Stimulated activated CD8-positive, alpha-beta memory T cell treated with anti-CD3 and anti-CD28 coated beads, Interleukin-4, amount 100 ng/mL, for 24 hours (primary cell): ENCODE results near the gene MTX3.

Experiments
- DNase-seq: peaks from one replicate; pipeline ENCODE4 v3.0.0-alpha.2; 2020; ENCODE audit warnings: low read depth

The MTX3 gene, protein sequence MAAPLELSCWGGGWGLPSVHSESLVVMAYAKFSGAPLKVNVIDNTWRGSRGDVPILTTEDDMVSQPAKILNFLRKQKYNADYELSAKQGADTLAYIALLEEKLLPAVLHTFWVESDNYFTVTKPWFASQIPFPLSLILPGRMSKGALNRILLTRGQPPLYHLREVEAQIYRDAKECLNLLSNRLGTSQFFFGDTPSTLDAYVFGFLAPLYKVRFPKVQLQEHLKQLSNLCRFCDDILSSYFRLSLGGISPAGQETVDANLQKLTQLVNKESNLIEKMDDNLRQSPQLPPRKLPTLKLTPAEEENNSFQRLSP

DNA sequence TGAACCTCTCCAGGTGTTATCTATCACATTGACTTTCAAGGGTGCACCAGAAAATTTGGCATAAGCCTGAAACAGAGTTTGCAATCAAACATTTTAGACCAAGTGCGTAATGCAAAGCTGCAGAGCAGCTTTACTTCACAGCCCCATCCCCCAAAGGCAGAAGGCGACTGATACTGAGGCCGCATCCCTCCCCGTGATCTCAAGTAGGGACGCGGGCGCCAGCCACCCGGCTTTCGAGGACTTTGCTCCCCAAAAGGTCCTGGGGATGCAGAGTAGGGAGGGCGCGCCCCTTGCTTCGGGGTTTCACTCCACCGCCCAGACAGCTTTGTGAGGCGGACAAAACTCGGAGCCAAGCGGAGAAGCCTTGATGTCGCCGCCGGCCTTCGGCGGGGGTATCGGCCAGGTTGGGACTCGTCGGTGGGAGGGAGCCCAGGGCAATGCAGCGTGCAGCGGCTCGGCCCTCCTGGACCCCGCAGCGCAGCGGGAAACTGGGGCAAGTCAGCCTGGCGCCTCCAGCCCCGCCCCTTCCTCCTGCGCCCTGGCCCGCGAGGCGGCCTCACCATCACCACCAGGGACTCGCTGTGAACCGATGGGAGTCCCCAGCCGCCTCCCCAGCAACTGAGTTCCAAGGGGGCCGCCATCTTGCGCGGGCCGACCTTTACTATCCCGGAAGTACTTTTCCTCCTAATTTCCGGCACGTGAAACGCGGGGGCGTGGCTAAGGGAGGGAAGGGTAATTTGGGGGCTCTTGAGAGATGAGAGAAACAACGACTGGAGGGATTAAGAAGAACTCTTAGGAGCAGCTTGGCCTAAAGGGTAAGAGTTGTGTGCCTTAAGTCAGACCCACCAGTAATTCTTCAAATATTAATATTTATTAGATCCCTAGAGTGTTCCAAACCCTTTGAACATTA, at the start of gene MTX3:
TSS of gene MTX3 (minus strand) at position 665 of the 910 bp plus-strand sequence. CDS start at position 641, 24 bp downstream.
- DNase-seq, result peak; percentile 86

DNA sequence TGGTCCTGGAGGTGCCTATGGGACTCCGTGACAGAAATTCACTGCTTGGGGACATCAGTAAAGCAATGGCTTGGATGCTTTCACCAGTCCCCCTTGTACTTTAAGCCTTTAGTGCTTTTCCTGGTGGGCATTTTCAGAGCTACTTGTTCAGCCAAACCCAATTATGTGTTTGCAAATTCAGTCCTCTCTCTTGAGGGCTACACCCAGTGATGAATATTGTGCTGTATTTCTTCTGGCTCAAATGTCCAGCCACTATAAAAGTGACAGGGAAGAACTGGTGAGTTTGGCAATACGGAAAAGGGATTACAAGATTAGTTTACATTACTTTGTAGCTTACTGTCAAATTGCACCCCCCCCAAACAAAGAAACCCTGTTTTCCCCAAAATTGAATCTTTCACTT, 48.6 kb upstream of the MTX3 start:
- DNase-seq, result no peak

DNA sequence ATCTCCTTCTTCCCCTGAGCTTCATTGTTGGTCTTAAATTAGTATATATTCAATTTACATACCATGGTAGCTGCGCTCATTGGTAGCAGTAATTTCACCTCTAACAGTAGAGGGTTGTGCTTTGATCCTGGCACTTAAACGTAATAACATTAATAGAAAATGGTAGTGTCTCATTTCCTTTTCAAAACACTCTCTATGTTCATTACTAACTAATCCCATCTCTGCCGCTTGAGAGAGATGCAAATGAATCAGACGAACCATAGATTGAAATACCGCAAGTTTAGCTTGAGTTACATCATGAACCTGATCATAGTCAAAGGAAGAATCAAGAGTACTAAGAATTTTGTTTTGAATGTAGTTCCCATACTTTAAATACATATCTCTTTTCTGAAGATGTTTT, 46.3 kb upstream of the MTX3 start:
- no peak for DNase-seq

DNA sequence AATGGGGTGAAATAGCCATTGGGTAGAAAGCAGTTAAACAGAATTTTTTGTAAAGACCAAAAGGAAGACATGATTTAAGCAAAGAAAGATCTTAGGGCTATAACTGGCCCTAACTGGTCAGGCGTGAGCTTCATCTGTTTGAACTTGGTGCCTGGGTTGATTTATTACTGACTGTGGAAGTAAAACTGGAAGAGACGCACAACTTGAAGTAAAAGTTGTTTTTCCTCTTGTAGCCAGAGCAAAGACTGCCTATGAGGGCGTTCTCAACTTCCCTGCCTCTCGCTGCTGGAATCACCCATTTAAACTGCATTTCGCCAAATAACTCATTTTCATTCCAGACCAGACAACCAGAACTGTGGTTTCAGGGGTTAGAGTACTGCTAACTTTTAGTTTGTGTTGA, 45.6 kb upstream of the MTX3 start:
- DNase-seq, result no peak

DNA sequence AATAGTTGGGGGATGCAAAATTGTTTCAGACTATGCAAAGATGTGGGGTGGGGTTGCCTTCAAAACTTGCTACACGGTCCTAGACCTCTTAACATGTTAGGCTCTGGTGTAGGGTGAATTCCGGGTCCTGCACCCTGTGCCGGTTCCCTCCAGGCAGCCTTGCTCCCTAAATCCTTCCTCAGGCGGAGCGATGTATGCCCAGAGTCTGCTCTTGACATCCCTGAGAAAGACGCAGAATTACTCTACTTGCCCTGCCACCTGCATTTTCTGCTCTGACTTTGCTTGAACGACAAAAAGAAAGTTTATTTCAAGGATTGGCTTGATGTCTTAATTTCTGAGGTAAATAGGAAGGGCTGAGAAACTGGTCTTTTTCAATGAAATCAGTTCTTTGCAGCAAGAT, 44.8 kb upstream of the MTX3 start:
- DNase-seq, result no peak

DNA sequence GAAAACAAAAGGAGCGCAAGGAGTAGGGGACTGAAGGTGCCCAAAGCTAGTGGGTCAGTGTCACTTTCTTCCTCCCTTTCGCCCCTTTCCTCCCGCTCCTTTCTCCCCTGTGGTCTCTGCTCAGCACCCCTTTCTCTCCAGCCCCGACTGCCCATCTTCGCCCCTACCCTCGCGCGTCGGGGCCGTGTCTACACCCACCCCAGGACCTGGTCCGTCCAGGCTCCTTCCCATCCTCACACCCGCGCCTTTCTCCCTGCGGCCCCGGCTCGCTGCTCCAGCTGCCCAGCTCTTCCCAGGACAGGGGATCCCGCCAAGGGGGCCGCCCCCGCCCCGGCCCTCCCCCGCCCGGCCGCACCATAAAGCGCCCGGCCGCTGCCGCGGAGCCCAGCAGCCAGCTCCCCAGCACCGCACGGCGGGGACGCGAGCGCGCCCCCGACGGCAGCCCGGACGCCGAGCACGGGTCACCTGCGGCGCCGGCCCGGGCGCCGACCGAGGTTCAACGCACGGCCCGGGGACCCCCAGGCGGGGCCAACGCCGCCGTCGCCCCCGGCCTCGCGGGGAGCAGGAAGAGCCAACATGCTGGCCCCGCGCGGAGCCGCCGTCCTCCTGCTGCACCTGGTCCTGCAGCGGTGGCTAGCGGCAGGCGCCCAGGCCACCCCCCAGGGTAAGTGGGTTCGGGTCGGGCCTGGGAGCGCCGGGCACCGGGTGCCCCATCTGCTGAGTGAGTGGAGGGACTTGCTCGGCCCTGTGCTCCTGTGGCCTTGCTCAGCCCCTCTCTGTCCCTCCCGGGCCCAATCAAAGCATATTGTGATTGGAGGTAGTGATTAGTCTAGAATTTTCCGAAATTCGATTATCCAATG, 44.1 kb upstream of the MTX3 start, which contains the start of gene THBS4:
TSS of gene THBS4 (plus strand) at position 387 of the 860 bp plus-strand sequence. CDS start at position 577, 190 bp downstream.
- no peak for DNase-seq

DNA sequence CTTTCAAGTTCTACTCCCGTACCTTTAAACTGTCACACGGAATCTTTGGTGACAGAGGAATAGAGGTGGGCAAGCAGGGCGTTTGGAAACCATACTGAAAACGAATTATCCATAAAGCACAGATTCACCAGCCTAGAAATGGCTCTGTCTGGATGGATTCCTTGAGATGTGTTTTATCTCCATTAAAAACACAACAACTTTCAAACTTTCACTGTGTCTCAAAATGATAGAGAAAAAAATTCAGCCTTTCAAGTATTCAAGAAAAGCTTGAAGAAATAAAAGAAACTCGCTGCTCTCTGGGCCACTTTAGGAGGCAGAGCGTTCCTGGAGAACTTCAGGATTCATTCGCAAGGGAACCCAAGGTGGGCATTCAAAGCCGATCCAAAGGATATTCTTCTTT, 43.5 kb upstream of the MTX3 start:
- no peak for DNase-seq

DNA sequence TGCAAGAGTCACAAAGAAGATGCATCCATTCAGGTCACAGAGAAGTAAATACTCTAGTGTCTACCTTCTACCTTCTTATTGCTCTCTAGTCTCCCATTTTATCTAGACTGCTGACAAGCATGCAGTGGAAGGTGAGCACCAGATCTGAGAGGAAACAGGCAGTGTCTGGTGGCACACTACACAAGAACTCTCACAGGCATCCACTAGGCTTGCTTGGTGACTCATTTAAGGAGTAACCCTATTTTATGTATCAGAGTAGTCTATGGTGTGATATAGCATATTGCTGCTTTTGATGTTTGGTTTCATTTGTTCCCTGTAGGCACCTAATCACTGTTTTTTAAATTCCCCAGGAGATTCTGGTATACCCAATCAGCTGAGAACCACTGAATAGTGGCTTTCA, 42.5 kb upstream of the MTX3 start:
- DNase-seq, result no peak

DNA sequence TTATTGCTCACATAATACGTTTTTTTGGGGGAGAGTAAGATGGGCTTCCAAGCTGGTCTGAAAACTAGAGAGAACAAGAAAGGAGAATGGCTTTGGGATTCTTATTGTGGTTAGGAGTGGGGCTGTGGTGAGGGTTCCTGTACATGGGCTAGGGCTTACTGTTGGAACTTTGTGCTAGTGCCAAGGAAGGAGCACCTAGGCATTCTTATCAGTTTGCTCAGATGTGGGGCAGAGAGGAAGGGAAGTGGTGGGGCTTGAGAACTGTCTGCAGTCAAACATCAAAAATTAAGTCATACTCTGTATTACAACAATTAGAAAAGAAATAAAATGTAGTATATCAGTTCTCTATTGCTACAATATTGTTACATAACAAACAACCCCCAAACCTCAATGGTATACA, 40.0 kb upstream of the MTX3 start:
- no peak for DNase-seq

DNA sequence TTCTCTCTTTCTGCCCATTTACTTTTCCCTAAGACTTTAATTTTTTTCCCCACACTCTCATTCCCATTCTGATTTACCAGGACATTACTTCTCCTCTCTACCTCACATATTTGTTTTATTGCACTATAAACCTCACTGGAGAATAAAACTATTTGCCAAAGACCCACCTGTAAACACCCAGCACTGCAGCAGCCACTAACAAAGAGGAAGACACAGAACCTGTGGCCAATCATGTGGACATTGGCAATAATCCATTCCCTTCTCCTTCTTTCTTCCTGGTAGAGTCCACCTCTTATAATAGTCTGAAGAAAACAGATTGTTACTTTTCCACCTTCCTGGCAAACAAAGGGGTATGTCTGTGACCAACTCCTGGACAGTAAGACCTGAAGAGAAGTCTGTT, 35.8 kb upstream of the MTX3 start:
- no peak for DNase-seq

DNA sequence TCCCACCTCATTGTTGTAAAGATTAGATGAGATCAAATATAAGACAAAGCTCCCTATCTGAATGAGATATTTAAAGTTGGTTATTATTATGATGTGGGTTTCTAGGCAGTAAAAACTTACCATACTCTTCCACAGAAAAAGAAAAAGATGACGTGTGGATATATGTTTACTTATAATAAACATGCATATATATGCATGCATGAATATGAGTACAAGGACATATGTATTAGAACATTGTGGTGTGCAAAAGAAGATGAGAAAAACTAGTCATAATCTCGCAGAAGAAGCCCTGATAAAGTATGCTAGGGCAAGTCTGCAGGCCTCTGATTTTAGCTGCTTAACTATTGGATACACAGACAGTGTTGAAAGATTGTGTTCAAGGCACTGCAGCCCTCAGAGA, 34.0 kb upstream of the MTX3 start:
- DNase-seq, result no peak

DNA sequence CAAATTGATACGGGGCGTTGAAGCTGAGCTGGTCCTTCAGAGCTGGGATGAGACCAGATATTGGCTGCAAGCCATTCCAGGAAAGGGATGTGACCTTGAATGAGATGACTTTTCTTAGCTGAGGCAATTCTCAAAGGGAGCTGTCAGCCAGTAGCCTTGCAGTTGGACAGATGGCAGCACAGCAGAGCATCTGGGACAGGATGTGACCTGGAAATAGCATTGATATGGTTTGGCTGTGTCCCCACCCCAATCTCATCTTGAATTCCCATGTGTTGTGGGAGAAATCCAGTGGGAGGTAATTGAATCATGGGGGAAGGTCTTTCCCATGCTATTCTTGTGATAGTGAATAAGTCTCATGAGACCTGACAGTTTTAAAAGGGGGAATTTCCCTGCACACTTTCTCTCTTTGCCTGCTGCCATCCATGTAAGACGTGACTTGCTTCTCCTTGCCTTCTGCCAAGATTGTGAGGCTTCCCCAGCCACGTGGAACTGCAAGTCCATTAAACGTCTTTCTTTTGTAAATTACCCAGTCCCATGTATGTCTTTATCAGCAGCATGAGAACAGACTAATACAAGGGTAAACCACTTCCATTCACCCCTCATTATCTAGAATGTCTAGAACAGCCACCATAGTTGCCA, 19.8 kb upstream of the MTX3 start:
- no peak for DNase-seq

DNA sequence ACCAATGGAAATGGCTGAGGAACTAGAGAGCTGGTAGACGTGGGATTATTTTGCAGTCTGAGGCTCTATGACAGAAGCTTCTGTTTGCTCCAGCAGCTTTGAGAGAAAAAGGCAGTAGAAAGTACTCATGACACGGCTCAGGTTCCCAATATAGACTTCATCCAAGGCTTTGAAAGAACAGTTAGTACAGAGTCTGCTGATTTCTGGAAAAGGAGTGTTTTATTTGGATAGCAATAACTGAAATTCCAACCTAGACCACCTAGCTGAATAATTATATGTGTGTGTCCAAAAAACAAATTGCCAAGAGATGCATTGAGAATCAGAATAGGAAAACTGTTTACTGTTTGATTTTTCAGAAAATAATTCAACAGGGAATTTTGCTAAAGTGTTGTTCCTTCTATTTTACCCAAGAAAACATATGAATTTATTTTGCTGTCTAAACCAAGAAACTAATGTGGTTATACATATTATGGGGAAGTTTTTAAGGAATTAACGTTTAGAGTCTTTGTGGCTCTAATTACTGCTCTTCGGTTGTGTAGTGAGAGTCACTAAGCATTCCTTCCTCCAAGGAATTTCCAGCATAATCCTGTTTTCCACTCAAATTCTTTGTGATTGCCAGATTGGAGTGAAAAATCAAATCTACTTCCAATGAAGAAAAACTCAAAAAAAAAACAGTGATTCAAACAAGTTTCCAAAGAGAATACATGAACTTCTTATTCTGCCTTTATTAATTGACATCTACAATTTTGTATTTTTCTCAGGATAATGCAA, 18.1 kb upstream of the MTX3 start:
- DNase-seq, result no peak

DNA sequence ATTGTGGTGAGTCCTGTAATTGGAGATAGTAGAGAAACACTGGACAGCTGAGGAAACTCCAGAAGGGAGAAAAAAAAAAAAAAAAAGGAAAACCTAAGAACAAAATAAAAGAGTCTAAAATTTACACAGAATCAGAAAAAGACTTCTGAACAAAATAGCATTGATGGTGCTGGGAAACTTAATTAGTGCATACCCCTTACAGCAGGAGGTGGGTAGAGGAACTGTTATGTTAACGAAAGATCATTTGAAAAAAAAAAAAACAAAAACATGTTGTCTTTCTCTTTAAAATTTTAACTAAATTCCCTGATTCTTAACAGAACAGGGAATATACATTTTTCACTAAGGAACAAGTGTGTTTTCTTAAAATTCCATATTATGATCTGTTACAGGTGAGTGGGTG, 11.6 kb upstream of the MTX3 start:
- DNase-seq, result no peak

DNA sequence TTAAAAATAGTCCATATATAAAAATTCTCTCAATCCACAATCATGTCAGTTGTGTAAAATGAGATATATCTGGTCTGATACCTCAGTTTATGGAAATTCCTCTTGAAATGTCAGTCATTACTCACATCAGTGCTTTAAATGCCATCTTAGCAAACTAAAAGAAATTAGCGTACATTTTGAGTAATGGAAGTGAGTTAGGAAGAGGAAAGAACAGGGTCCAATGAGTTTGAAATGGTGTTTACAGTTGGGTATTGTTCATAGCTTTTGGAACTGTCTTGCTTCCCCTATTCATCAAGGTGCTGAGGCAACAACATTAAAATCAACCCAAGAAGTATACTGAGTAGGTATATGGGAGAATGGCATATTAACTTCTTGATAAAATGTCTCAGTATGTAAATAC, 8.7 kb upstream of the MTX3 start:
- no peak for DNase-seq

DNA sequence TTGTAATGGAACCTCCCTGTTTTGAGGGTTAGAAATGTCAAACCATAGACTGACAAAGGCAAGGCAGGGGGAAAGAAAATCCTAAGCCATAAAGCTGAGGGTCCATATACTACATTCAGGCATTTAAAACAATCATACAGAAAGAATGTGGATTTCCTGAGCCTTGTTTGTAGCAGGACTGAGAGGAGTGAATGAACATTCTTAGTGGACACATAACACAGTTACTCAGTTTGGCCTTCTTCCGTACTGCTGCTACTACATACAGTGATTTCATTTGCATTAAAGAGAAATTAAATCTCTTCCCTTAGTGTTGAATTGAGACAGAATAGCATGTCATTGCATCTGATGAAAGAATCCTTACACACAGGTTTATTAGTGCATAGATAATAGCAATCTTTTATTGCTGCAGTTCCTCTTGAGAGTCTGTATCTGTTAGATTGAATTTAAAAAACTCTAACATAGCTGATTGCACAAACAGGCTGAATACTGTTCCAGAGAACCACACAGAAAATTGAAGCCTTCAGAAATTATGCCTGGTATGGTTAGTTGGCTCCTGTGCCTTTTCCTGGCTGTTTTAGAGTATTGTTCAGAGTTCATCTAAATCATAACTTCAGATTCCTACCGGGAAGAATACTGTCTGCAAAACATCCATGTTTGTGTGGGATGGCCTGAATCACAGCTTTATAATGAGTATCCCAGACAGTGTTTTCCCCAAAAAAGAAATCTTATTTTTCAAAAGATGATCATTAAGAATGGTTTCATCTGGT, 2.0 kb upstream of the MTX3 start:
- DNase-seq, result no peak

DNA sequence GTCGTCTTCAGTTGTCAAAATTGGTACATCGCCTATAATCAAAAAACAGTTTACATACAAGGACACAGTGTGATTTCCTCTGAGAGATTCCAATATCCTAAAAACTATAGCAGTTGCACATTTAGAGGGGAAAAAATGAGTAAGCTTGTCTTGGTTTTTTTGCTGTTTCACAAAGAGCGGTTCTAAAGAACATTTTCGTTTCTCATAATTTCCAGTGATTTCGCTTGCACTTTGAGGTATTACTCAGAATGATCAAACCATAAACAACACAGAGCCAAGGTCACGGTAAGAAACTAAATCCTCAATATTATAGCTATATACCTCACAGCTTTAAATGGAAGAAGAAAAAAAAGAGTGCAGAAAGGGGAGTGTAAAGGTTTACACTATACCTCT, 861 bp downstream of the MTX3 start:
- DNase-seq, result no peak

DNA sequence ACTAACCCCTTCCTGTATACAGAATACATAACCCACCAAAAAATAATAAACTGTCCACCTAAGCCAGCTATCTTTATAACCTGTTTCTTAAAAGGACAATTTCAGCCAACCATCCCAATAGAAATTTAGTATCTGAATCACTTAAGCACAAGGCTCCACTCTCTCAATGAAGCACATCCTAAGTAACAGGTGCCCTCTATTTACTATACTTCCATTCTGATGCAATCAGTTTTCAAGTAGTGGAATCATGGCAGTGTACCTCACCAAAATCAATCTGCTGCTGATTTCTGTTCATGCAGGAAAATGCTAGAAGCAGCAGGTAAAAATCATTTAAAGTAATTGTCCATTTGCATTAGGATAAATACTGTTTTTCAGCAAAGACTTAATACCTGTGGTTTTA, 4.8 kb downstream of the MTX3 start:
- DNase-seq, result no peak

DNA sequence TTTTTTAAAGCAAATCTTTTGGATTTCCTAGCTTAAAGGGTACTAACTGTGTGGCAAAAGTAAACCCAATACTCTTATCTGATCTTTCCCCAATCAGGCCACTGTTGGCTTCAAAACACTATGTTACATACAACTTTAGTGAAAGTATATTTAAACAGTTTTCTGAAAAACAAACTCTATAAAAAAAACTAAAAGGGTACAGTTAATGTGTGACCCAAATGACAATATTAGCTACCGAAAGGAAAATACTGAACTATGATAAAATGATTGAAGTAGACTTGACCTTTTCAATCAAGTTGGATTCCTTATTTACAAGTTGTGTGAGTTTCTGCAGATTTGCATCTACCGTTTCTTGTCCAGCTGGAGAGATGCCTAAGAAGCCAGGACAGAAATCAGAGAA, 5.8 kb downstream of the MTX3 start:
- DNase-seq, result no peak

DNA sequence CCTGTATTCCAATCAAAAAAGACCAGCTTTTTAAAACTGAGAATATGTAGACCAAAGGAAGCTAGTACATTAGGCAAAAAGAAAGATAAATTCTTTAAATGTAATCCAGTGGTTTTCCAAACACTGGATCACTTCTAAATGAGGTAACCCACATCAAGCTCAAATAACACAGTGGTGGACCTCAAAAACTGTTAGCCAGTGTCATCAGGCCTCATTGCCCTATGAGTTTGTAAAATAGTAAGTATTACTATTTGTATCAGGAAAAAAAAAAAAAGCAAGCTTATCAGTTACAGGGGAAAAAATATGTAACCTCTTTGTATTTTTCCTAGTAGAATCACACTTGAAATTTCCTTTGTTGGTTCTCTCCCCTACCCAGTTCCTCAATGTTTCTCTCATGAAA, 6.7 kb downstream of the MTX3 start:
- DNase-seq, result no peak
